ENCODE data around the gene RBL1. TPM values are rescaled to one million over a fixed set of nuclear protein-coding genes. Genes with fewer than 3 reads are reported as not detected.
A peak's percentile ranks its signal among the peaks of the same experiment; 100 is the strongest.
"Not testable (repeated sequence)": the region's sequence is repeated elsewhere in the genome, so short reads cannot be mapped to it uniquely, and the experiment has no call there.

Gene RBL1
- total RNA-seq, 1 experiment from 2014 or later: 20.6 TPM

DNA sequence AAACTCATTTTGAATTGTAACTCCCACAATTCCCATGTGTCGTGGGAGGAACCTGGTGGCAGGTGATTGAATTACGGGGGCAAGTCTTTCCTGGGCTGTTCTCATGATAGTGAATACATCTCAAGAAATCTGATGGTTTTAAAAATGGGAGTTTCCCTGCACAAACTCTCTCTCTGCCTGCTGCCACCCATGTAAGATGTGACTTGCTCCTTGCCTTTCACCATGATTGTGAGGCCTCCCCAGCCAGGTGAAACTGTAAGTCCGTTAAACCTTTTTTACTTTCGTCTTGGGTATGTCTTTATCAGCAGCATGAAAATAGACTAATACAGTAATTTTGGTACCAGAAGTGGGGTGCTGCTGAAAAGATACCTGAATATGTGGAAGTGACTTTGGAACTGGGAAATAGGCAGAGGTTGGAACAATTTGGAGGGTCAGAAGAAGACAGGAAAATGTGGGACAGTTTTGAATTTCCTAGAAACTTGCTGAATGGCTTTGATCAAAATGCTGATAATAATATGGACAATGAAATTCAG, 102.9 kb downstream of the RBL1 start:
- DNase-seq (ENCODE audit: low read depth): no peak

DNA sequence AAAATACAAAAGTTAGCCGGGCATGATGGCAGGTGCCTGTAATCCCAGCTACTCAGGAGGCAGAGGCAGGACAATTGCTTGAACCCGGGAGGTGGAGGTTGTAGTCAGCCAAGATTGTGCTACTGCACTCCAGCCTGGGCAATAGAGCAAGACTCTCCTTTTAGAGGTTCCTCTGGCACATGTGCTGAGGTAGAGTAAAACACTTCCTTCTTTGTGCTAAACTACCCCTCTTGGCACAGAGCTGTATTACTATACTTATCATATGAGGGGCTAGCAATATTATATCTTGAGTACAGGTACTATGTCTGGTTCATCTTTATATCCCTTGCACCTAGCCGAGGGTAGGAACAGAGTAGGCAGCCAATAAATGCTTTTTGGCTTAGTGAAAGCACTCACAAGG, 104.1 kb downstream of the RBL1 start:
- DNase-seq (ENCODE audit: low read depth): no peak

DNA sequence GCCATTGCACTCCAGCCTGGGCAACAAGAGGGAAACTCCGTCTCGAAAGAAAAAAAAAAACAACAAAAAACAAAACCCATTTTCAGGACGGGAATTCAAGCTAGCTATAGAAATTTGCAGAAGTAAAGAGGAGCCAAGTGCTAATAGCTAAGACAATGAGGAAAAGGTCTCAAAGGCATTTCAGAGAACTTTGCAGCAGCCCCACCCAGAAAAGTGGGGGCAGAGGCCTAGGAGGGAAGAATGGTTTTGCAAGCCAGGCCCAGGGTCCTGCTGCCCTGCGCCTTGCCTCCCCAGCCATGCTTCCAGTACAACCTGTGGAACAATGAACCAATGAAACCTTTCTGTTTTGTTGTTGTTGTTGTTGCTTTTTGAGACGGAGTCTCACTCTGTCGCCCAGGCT, 106.0 kb downstream of the RBL1 start:
- no peak for DNase-seq (ENCODE audit: low read depth)

DNA sequence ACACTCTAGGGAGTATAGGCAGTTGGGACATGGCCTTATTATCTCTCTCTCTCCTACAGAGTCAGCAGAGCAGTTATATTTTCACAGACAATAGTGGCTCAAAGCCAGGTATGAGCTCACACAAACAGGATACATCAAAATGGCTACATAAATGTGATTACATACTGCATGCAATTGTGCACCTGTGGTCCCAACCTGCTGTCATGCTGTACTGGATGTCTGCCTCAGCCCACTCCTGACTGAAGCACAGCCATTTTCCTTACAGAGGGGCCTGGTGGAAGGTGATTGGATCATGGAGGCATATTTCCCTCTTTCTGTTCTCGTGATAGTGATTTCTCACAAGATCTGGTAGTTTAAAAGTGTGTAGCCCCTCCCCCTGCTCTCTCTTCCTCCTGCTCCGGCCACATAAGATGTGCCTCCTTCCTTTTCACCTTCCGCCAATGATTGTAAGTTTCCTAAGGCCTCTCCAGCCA, 107.3 kb downstream of the RBL1 start:
- peak; percentile 32 for DNase-seq (ENCODE audit: low read depth)

DNA sequence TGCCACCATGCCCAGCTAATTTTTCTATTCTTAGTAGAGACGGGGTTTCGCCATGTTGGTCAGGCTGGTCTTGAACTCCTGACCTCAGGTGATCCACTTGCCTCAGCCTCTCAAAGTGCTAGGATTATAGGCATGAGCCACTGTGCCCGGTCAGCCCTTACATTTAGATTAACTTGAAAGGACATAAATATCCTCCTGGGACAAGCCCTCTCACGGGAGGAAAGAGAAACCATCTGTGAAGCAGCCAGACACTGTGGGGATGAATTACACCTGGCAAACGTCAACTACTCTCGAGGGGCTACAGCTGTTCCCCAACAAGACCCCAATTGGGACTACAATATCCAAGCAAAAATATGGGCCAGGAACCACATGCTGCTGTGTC, 111.5 kb downstream of the RBL1 start:
- DNase-seq (ENCODE audit: low read depth): no peak

DNA sequence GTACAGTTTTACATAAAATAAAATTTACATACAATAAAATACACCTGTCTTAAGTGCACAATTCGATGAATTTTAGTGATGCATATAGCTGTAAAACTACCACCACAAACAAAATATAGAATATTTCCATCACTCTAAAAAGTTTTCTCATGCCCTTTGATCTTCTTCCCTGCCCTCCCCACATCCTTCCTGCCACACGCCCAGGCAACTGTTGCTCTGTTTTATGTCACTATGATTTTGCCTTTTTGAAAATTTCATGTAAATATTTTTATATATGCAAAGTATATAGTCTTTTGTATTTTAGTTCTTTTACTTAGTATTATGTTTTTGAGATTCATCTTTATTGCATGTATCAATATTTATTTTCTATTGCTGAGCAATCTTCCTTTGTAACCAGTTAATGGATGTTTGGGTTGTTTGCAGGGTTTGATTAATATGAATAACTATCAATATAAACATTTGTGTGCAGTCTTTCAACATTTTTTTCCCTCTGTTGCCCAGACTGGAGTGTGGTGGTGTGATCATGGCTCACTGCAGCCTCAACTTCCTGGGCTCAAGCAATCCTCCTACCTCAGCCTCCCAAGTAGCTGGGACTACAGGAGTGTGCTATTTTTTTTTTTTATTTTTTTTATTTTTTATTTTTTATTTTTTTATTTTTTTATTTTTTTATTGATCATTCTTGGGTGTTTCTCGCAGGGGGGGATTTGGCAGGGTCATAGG, 120.5 kb downstream of the RBL1 start:
- no peak for DNase-seq (ENCODE audit: low read depth)

DNA sequence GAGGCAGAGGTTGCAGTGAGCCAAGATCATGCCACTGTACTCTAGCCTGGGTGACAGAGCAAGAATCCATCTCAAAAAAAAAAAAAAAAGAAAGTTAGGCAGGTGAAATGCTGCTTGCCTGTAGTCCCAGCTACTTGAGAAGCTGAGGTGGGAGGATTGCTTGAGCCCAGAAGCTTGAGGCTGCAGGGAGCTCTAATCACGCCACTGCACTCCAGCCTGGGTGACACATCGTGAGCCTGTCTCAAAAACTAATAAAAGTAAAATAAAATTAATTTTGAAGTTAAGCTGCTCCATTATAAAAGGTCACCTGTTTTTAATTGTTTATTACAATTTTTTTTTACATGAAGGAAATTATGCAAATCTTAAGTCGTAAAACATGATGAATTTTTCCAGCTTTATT, 121.1 kb downstream of the RBL1 start:
- DNase-seq (ENCODE audit: low read depth): no peak

DNA sequence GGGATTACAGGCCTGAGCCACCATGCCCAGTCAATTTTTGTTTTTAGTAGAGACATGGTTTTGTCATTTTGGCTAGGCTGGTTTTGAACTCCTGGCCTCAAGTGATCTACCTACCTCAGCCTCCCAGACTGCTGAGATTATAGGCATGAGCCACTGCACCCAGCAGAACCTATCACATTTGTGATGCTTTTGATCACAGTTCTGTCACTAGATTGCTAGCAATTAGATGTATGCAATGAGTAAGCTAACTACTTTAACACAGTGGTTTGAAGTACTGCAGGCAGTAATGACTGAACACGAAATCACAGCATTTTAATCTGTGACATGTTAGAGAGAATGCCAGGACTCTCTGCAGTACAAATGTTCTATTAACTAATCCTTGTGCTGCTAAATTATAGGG, 124.7 kb downstream of the RBL1 start:
- DNase-seq (ENCODE audit: low read depth): no peak

DNA sequence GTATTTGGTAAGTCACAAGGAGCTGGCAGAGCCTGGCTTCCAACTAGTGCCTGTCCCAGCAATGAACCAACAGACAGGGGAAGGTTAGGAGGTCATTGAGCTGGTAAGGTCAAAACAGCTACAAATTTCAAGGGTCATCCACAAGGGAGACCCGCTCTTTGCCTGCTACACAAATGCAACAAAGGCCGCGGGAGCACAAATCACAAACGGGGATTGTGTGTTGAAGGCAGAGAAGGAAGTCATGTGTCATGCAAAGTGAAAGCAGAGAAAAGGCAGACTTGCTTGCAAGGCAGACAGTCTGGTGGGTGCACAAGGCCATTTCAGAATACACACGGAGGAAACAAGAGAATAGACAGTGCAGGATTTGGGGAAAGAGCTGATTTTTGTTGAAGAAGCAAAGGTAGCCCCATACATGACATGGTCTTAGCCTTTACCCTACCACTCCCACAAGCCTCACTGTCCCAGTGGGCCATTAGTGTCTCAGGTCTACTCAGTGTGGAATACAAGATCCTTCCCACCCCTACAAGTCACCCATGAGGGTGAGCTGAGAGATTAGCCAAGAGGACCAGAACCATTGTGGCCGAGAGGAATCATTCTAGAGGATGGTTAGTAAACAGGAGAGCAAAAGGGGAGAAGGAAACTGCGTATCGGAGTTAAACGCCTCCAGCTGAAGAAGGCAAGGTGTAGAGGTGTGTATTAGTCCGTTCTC, 126.2 kb downstream of the RBL1 start:
- DNase-seq (ENCODE audit: low read depth): no peak

DNA sequence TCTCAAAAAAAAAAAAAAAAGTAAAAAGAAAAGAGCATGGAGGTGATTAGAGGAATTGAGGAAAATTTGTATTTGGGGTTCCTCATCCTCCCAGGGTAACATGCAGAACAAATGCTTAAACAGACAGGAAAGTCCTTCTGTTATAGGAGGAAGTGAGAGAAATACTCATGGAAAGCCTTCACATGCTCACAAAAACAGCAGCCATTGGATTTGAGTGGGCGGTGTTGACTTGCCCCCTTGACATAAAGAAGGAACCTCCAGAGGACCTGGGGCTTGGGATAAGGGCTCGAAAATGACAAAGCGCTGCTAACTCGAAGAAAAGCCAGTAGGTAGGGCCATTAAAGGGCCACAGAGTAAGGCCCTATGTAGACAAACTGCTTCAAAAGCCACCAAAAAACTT, 126.7 kb downstream of the RBL1 start:
- no peak for DNase-seq (ENCODE audit: low read depth)

DNA sequence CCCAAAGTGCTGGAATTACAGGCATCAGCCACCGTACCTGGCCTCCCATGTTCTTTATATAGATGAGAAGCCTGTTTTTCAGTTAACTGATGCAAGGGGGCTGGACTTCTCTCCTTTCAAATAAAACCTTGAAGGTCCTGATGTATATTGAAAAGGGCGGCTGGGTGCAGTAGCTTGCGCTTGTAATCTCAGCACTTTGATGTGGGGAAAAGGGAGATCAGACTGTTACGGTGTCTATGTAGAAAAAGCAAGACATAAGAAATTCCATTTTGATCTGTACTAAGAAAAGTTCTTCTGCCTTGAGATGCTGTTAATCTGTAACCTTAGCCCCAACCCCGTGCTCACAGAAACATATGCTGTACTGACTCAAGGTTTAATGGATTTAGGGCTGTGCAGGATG, 128.2 kb downstream of the RBL1 start:
- no peak for DNase-seq (ENCODE audit: low read depth)

DNA sequence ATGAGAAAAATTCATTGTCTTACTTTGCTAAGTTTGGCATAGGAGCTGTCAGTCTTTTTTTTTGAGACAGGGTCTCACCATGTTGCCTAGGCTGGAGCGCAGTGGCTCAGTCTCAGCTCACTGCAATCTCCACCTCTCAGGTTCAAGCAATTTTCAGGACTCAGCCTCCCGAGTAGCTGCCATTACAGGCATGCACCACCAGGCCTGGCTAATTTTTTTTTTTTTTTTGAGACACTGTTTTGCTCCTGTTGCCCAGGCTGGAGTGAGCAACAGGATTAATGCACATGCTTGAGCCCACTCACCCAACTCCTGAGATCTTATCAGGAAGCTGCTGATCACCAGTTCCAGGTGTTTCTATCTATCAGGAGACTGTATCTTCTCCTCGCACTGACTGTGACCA, 128.8 kb downstream of the RBL1 start:
- DNase-seq (ENCODE audit: low read depth): not testable (repeated sequence)

DNA sequence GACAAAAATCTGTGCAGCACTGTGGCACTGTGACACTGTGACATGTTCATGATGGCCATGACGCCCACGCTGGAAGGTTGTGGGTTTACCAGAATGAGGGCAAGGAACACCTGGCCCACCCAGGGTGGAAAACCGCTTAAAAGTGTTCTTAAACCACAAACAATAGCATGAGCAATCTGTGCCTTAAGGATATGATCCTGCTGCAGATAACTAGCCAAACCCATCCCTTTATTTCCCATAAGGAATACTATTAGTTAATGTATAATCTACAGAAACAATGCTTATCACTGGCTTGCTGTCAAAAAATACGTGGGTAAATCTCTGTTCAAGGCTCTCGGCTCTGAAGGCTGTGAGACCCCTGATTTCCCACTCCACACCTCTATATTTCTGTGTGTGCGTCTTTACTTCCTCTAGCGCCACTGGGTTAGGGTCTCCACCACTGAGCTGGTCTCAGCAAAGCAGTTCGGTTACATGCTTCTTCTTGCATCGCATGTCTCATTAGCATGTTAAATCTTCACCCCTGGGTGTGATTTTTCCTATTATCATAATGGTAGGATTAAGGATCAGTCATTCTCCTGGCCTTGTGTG, 133.3 kb downstream of the RBL1 start:
- DNase-seq (ENCODE audit: low read depth): not testable (repeated sequence)

DNA sequence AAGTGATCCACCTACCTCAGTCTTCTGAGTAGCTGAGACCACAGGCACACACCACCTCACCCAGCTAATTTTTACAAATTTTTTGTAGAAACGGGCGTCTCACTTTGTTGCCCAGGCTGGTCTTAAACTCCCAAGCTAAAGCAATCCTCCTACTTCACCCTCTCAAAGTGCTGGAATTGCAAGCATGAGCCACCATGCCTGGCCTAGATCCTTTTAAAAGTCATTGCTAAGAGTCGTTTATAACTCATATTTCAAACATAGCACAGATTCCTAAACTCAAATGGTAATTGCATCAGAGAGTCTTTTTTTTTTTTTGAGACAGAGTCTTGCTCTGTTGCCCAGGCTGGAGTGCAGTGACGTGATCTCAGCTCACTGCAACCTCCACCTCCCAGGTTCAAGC, 136.6 kb downstream of the RBL1 start:
- no peak for DNase-seq (ENCODE audit: low read depth)

DNA sequence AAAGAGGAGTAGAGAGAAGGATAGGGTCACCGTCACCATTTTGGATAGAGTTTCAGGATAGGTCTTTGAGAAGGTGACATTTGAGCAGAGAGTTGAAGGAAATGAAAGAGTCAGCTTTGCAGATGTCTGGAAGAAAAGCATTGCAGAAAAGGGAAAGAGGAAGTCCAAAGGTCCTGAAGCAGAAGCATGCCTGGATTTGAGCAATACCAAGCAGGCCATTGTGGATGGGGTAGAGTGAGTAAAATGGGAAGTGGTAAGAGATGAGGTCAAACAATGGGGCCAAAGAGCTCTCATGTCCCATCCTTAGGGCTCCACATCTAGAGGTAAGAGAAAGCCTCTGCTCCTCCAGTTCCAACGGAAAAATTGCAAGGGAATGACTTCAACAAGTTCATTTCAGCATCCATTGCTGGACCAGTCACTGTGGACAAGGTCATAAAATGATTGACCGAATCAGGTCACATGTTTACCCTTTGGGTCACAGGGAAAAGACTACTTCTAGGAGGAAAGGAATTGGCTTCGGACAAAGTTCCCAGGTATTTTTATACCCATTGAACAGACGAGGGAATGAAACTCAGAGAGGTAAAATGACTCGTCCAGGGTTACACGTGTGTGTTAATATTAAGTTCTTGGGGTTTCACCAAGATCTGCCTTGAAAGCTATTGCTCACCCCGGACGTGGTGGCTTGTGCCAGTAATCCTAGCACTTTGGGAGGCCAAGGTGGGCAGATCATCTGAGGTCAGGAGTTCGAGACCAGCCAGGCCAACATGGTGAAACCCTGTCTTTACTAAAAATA, 137.7 kb downstream of the RBL1 start:
- no peak for DNase-seq (ENCODE audit: low read depth)

DNA sequence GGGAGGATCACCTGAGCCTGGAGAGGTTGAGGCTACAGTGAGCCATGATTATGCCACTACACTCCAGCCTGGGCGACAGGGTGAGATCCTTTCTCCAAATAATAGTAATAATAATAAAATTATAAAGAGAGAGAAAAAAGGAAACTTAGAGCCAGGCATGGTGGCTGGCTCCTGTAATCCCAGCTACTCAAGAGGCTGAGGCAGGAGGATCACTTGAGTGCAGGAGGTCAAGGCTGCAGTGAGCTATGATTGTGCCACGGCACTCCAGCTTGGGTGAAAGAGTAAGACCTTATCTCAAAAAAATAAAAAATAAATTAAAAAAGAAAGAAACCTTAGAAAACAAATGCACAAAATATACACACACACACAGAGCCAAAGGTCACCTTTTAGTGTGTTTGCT, 139.1 kb downstream of the RBL1 start:
- DNase-seq (ENCODE audit: low read depth): no peak

DNA sequence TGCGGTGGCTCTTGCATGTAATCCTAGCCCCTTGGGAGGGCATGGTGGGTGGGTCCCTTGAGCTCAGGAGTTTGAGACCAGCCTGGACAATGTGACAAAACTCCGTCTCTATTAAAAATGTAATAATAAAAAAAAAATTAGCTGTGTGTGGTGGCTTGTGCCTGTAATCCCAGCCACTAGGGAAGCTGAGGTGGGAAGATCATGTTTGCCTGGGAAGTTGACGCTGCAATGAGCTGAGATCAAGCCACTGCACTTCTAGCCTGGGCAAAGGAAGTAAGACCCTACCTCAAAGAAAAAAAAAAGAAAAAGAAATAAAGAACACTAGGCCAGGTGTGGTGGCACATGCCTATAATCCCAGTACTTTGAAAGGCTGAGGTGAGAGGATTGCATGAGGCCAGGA, 139.8 kb downstream of the RBL1 start:
- no peak for DNase-seq (ENCODE audit: low read depth)

DNA sequence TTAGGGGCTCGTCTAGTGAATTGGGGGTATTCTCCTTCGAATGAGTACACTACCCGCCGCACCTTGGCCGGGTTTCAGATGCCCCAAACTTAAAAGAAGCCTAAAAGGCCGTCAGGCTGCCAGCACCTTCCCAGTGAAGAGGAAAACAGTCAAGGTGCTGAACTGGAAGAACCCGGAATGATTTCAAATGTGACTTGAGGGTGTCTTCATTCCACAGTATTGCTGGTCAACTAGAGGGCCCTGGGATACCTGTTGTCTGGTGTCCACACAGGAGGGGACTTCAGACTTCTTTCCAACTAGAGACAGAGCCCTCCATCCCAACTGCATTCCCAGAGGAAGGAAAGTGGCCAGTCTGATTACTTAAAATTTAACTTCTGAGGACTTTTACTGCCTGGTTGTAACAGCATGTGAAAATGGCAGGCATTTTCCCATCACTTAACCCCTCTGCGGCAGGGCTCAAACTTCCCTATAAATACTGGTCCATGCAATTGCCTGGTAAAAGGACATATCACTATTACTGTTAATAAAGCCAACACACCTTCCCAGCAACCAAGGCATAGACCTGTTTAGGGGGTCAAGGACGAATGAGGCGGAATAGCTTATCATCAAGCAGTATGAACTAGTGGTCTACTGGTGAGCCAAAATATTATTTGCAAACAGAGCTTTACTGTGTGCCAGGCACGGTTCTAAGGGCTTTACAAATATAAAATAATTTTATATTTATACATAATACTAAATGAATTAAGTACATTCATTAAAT, 143.6 kb downstream of the RBL1 start:
- no peak for DNase-seq (ENCODE audit: low read depth)

DNA sequence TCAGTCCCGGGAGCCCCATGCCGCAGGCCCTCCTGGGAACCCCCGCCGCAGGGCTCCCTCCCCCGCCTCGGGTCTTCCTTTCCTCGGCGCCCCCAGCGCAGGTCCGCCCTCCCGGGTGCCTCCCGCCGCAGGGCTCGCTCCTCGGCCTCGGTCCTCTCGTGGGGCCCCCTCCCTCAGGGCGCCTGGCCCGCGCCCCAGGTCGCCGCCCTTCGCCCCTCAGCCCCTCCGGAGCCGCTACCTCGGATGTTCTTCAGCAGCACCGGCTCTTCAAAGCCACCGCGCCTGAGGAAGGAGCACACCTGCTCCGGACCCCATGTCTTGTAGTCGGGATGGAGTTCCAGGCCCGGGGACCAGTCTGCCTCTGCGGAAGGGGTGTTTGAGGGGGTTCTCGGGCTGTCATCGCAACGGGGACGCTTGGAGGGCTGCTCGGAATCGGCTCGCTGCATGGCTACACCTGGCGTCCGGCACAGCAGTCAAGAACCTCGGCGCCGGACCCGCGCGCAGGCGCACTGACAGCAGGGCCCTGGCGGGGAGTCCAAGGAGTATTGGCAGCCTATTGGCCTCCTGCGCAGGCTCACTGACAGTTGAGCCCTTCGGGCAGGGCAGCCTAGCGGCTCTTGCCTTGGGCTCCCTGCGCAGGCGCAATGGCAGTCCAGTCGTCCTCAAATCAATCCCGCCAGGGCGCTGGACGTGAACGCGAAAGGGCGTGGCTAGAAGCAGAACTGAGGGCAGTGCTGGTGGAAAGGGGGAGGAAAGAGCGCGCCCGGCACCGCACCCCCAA, 144.4 kb downstream of the RBL1 start, which contains the start of gene SAMHD1:
TSS of gene SAMHD1 (minus strand) at position 511 of the 781 bp plus-strand sequence. CDS start at position 446, 65 bp downstream.
- DNase-seq (ENCODE audit: low read depth): peak; percentile 98

Measured in Daoy (cell line).